Neural cell (in vitro differentiated cells): ENCODE measurements around the gene ANGPTL3.
"Not testable (repeated sequence)": the region's sequence is repeated elsewhere in the genome, so short reads cannot be mapped to it uniquely, and the experiment has no call there.

Source experiments
- EP300 ChIP-seq: fragments of 450-650 bp; conservative IDR thresholded peaks from 2 replicates; pipeline ENCODE4 v1.6.1; 2014; ENCODE audit warnings: antibody characterized with exemption, mild to moderate bottlenecking, moderate library complexity; ENCODE audit not compliant: poor library complexity, severe bottlenecking
- EZH2 ChIP-seq: fragments of 200-600, 300-800 bp; shearing (Covaris generic), sonication (generic); IDR thresholded peaks from 2 replicates; pipeline ENCODE4 v1.6.1; 2014; ENCODE audit warnings: antibody characterized with exemption, low read length, borderline replicate concordance, mild to moderate bottlenecking; ENCODE audit not compliant: insufficient read depth, poor library complexity, severe bottlenecking
- MXI1 ChIP-seq: fragments of 450-650 bp; conservative IDR thresholded peaks from 2 replicates; pipeline ENCODE4 v1.6.1; 2014; ENCODE audit warnings: antibody characterized with exemption, mild to moderate bottlenecking; ENCODE audit not compliant: poor library complexity, severe bottlenecking
- POLR2AphosphoS5 ChIP-seq: IDR thresholded peaks from 2 replicates; pipeline ENCODE4 v1.6.1; 2012
- RAD21 ChIP-seq: fragments of 450-650 bp; conservative IDR thresholded peaks from 2 replicates; pipeline ENCODE4 v1.6.1; 2014; ENCODE audit warnings: antibody characterized with exemption, mild to moderate bottlenecking, moderate library complexity
- SMC3 ChIP-seq: fragments of 450-650 bp; conservative IDR thresholded peaks from 2 replicates; pipeline ENCODE4 v1.6.1; 2014; ENCODE audit warnings: antibody characterized with exemption, mild to moderate bottlenecking, moderate library complexity; ENCODE audit not compliant: poor library complexity
- TAF1 ChIP-seq: IDR thresholded peaks from 2 replicates; pipeline ENCODE4 v1.6.1; 2012; ENCODE audit warnings: low read depth
- TF ChIP-seq, protein P1 (sequence below): fragments of 450-650 bp; IDR thresholded peaks from 2 replicates; pipeline ENCODE4 v1.5.1; 2014; ENCODE audit warnings: antibody characterized with exemption, mild to moderate bottlenecking, moderate library complexity; ENCODE audit not compliant: poor library complexity, severe bottlenecking
- TF ChIP-seq, protein P2 (sequence below): IDR thresholded peaks from 2 replicates; pipeline ENCODE4 v1.6.1; 2012; ENCODE audit warnings: borderline replicate concordance

DNA sequence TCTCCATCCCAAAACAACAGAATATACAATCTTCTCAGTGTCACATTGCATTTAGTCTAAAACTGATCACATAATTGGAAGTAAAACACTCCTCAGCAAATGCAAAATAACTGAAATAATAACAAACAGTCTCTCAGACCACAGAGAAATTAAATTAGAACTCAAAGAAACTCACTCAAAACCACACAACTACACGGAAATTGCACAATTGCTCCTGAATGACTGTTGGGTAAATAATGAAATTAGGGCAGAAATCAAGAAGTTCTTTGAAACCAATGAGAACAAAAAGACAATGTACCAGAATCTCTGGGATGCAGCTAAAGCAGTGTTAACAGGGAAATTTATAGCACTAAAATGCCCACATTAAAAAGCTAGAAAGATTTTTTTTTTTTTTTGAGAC lies 29.4 kb upstream of the ANGPTL3 start:
- TF ChIP-seq EZH2, EP300, POLR2AphosphoS5, MXI1, RAD21, TAF1, SMC3: not testable (repeated sequence)
- TF ChIP-seq, protein P1, sequence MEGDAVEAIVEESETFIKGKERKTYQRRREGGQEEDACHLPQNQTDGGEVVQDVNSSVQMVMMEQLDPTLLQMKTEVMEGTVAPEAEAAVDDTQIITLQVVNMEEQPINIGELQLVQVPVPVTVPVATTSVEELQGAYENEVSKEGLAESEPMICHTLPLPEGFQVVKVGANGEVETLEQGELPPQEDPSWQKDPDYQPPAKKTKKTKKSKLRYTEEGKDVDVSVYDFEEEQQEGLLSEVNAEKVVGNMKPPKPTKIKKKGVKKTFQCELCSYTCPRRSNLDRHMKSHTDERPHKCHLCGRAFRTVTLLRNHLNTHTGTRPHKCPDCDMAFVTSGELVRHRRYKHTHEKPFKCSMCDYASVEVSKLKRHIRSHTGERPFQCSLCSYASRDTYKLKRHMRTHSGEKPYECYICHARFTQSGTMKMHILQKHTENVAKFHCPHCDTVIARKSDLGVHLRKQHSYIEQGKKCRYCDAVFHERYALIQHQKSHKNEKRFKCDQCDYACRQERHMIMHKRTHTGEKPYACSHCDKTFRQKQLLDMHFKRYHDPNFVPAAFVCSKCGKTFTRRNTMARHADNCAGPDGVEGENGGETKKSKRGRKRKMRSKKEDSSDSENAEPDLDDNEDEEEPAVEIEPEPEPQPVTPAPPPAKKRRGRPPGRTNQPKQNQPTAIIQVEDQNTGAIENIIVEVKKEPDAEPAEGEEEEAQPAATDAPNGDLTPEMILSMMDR, result not testable (repeated sequence)
- TF ChIP-seq, protein P2, sequence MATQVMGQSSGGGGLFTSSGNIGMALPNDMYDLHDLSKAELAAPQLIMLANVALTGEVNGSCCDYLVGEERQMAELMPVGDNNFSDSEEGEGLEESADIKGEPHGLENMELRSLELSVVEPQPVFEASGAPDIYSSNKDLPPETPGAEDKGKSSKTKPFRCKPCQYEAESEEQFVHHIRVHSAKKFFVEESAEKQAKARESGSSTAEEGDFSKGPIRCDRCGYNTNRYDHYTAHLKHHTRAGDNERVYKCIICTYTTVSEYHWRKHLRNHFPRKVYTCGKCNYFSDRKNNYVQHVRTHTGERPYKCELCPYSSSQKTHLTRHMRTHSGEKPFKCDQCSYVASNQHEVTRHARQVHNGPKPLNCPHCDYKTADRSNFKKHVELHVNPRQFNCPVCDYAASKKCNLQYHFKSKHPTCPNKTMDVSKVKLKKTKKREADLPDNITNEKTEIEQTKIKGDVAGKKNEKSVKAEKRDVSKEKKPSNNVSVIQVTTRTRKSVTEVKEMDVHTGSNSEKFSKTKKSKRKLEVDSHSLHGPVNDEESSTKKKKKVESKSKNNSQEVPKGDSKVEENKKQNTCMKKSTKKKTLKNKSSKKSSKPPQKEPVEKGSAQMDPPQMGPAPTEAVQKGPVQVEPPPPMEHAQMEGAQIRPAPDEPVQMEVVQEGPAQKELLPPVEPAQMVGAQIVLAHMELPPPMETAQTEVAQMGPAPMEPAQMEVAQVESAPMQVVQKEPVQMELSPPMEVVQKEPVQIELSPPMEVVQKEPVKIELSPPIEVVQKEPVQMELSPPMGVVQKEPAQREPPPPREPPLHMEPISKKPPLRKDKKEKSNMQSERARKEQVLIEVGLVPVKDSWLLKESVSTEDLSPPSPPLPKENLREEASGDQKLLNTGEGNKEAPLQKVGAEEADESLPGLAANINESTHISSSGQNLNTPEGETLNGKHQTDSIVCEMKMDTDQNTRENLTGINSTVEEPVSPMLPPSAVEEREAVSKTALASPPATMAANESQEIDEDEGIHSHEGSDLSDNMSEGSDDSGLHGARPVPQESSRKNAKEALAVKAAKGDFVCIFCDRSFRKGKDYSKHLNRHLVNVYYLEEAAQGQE, result not testable (repeated sequence)
